AG09319 (cell line): ENCODE results near the gene SLC2A13.

ENCODE experiments used
- DNase-seq: peaks from one replicate; pipeline ENCODE4 v3.0.0-alpha.2; 2010; ENCODE audit warnings: low read depth; ENCODE audit errors: extremely low read depth
- CTCF ChIP-seq: IDR thresholded peaks from 2 replicates; pipeline ENCODE4 v1.5.1; 2011; ENCODE audit warnings: low read depth, mild to moderate bottlenecking, inconsistent platforms, low read length, moderate library complexity

Gene SLC2A13

GRCh38 chr12:40105265-40105514, 691 bp downstream of the SLC2A13 start:
- no peak for DNase-seq

GRCh38 chr12:40104461-40105264, 1.2 kb downstream of the SLC2A13 start:
- no peak for DNase-seq
- TF ChIP-seq CTCF, result no peak

More at GRCh38 chr12:40105265-40105514, 691 bp downstream of the SLC2A13 start:
- TF ChIP-seq CTCF, result no peak

GRCh38 chr12:40103043-40103442, 2.8 kb downstream of the SLC2A13 start:
- DNase-seq, result no peak
- TF ChIP-seq CTCF, result no peak

GRCh38 chr12:40101747-40102146, 4.1 kb downstream of the SLC2A13 start:
- TF ChIP-seq CTCF, result no peak
- no peak for DNase-seq

- TF ChIP-seq CTCF, result no peak
- DNase-seq, result no peak
Observed at GRCh38 chr12:40099423-40099853, 6.4 kb downstream of the SLC2A13 start.

- DNase-seq, result no peak
- TF ChIP-seq CTCF, result no peak
Observed at GRCh38 chr12:40098406-40099145, 7.3 kb downstream of the SLC2A13 start.

- TF ChIP-seq CTCF, result no peak
- no peak for DNase-seq
Observed at GRCh38 chr12:40093512-40093911, 12.4 kb downstream of the SLC2A13 start.
